IMR-90 (cell line): ENCODE data around the gene MAGOH. TPM values are rescaled to one million over a fixed set of nuclear protein-coding genes. Genes with fewer than 3 reads are reported as not detected.

Experiments used
- ATAC-seq: fragments of 200-7000 bp; cut with Tn5 transposase; 2 replicates; pipeline ENCODE4 v1.9.1; 2020; ENCODE audit warnings: low read depth, mild to moderate bottlenecking, moderate library complexity
- BruUV-seq: library from RNA; stranded (reverse); fragments of 400-500 nt; replicated peaks from 2 replicates; lab custom pipeline; 2021; lab: Mats Ljungman, UMichigan
- CTCF ChIA-PET: fragments of 300-600 bp; formaldehyde crosslinking; extraction: SDS; loops from one replicate; lab custom pipeline; 2021; ENCODE audit warnings: antibody characterized with exemption; lab: Yijun Ruan, JAX
- POLR2A ChIA-PET: fragments of 300-600 bp; sonication (Branson Sonifier 250); formaldehyde crosslinking; loops from one replicate; lab custom pipeline; 2022; ENCODE audit warnings: antibody characterized with exemption; ENCODE audit not compliant: unreplicated experiment; lab: Charles Lee
- DNase-seq: peaks from one replicate; pipeline ENCODE4 v3.0.0; 2013
- H2AFZ ChIP-seq: replicated peaks from 2 replicates; pipeline ENCODE3; 2013; ENCODE audit warnings: low read length, mild to moderate bottlenecking; ENCODE audit not compliant: poor library complexity
- H2AK5ac ChIP-seq: 2 replicates; pipeline ENCODE4 v1.6.1; 2013; ENCODE audit warnings: low read depth, low read length, inconsistent platforms
- H2AK9ac ChIP-seq: replicated peaks from 2 replicates; pipeline ENCODE3; 2013; ENCODE audit warnings: mild to moderate bottlenecking, low read depth, low read length, moderate library complexity; ENCODE audit not compliant: poor library complexity
- H2BK120ac ChIP-seq: 2 replicates; pipeline ENCODE4 v1.6.1; 2013; ENCODE audit warnings: low read depth, low read length, inconsistent platforms
- H2BK15ac ChIP-seq: 3 replicates; pipeline ENCODE4 v1.6.1; 2013; ENCODE audit warnings: low read depth, low read length, inconsistent platforms
- H2BK20ac ChIP-seq: 2 replicates; pipeline ENCODE4 v1.6.1; 2013; ENCODE audit warnings: low read depth, mild to moderate bottlenecking, inconsistent platforms, low read length, moderate library complexity
- H2BK5ac ChIP-seq: 2 replicates; pipeline ENCODE4 v1.6.1; 2013; ENCODE audit warnings: mild to moderate bottlenecking, low read depth, low read length, inconsistent platforms; ENCODE audit not compliant: poor library complexity, severe bottlenecking
- H3K14ac ChIP-seq: replicated peaks from 2 replicates; pipeline ENCODE4 v1.6.1; 2013; ENCODE audit warnings: low read depth, low read length, inconsistent platforms
- H3K18ac ChIP-seq: 2 replicates; pipeline ENCODE4 v1.6.1; 2013; ENCODE audit warnings: low read depth, low read length, control low read depth
- H3K23ac ChIP-seq: 2 replicates; pipeline ENCODE4 v1.6.1; 2013; ENCODE audit warnings: low read depth, low read length, inconsistent platforms
- H3K27ac ChIP-seq: 2 replicates; pipeline ENCODE4 v1.5.1; 2013; ENCODE audit warnings: mild to moderate bottlenecking, control low read depth, low read length; ENCODE audit not compliant: insufficient read depth
- H3K27me3 ChIP-seq: 2 replicates; pipeline ENCODE4 v1.6.1; 2013; ENCODE audit warnings: low read length; ENCODE audit not compliant: control insufficient read depth, insufficient read depth
- H3K36me3 ChIP-seq: 2 replicates; pipeline ENCODE4 v1.6.1; 2013; ENCODE audit warnings: low read length, mixed read lengths; ENCODE audit not compliant: control insufficient read depth, insufficient read depth
- H3K4ac ChIP-seq: 2 replicates; pipeline ENCODE4 v1.6.1; 2013; ENCODE audit warnings: low read depth, low read length, inconsistent platforms
- H3K4me1 ChIP-seq: 2 replicates; pipeline ENCODE4 v1.6.1; 2013; ENCODE audit warnings: low read length, mixed read lengths; ENCODE audit not compliant: control insufficient read depth, insufficient read depth
- H3K4me2 ChIP-seq: 2 replicates; pipeline ENCODE4 v1.6.1; 2013; ENCODE audit warnings: low read depth, mild to moderate bottlenecking, control low read depth, low read length, moderate library complexity
- H3K4me3 ChIP-seq: 2 replicates; pipeline ENCODE4 v1.5.1; 2013; ENCODE audit warnings: low read depth, mild to moderate bottlenecking, control low read depth, low read length, moderate library complexity; ENCODE audit not compliant: insufficient read depth
- H3K56ac ChIP-seq: 2 replicates; pipeline ENCODE4 v1.6.1; 2013; ENCODE audit warnings: low read length, inconsistent platforms; ENCODE audit not compliant: insufficient read depth; ENCODE audit errors: extremely low read depth
- H3K79me1 ChIP-seq, 2 experiments: 2 replicates each; pipeline ENCODE4 v1.6.1; 2013; ENCODE audit warnings: low read length in 2 of 2, inconsistent platforms in 1 of 2, low read depth in 1 of 2
- H3K9ac ChIP-seq: 2 replicates; pipeline ENCODE4 v1.6.1; 2013; ENCODE audit warnings: low read depth, low read length, control low read depth
- H3K9me1 ChIP-seq: 2 replicates; pipeline ENCODE4 v1.6.1; 2013; ENCODE audit warnings: low read length, inconsistent platforms; ENCODE audit not compliant: insufficient read depth
- H3K9me3 ChIP-seq: 2 replicates; pipeline ENCODE4 v1.6.1; 2013; ENCODE audit warnings: low read length; ENCODE audit not compliant: control insufficient read depth, insufficient read depth
- H4K20me1 ChIP-seq: 2 replicates; pipeline ENCODE4 v1.6.1; 2013; ENCODE audit warnings: low read length, inconsistent platforms; ENCODE audit not compliant: insufficient read depth
- H4K5ac ChIP-seq: 2 replicates; pipeline ENCODE4 v1.6.1; 2013; ENCODE audit warnings: mild to moderate bottlenecking, low read depth, low read length, control low read depth
- H4K8ac ChIP-seq, 2 experiments: 2 replicates each; pipeline ENCODE4 v1.6.1; 2013; ENCODE audit warnings: low read depth in 2 of 2, low read length in 2 of 2, control low read depth in 1 of 2, inconsistent platforms in 1 of 2
- H4K91ac ChIP-seq: 2 replicates; pipeline ENCODE4 v1.6.1; 2013; ENCODE audit warnings: low read depth, low read length, inconsistent platforms; ENCODE audit not compliant: insufficient read depth
- BHLHE40 ChIP-seq: fragments of 150-350 bp; IDR thresholded peaks from 2 replicates; pipeline ENCODE4 v1.6.1; 2016; ENCODE audit warnings: mild to moderate bottlenecking, low read depth, low read length
- CEBPB ChIP-seq: IDR thresholded peaks from 2 replicates; pipeline ENCODE4 v1.6.1; 2012; ENCODE audit warnings: low read depth, low read length, improper control_type of control experiment
- CHD1 ChIP-seq: IDR thresholded peaks from 2 replicates; pipeline ENCODE4 v1.6.1; 2012; ENCODE audit warnings: low read depth, low read length, improper control_type of control experiment
- FOS ChIP-seq: fragments of 150-350 bp; IDR thresholded peaks from 2 replicates; pipeline ENCODE4 v1.6.1; 2016; ENCODE audit warnings: low read depth, low read length
- MAFK ChIP-seq: IDR thresholded peaks from 2 replicates; pipeline ENCODE4 v1.6.1; 2012; ENCODE audit warnings: low read depth, low read length, improper control_type of control experiment
- MAZ ChIP-seq: IDR thresholded peaks from 2 replicates; pipeline ENCODE4 v1.6.1; 2012; ENCODE audit warnings: low read depth, mild to moderate bottlenecking, low read length, improper control_type of control experiment, moderate library complexity, borderline replicate concordance
- MXI1 ChIP-seq: IDR thresholded peaks from 2 replicates; pipeline ENCODE4 v1.6.1; 2012; ENCODE audit warnings: low read depth, mild to moderate bottlenecking, low read length, moderate library complexity, borderline replicate concordance
- NFE2L2 ChIP-seq: fragments of 150-350 bp; IDR thresholded peaks from 2 replicates; pipeline ENCODE4 v1.6.1; 2016; ENCODE audit warnings: low read depth, mild to moderate bottlenecking, low read length
- POLR2A ChIP-seq: IDR thresholded peaks from 2 replicates; pipeline ENCODE4 v1.6.1; 2012; ENCODE audit warnings: mild to moderate bottlenecking, low read depth, low read length
- RAD21 ChIP-seq: IDR thresholded peaks from 2 replicates; pipeline ENCODE4 v1.6.1; 2012; ENCODE audit warnings: low read length, improper control_type of control experiment
- RCOR1 ChIP-seq: IDR thresholded peaks from 2 replicates; pipeline ENCODE4 v1.6.1; 2012; ENCODE audit warnings: mild to moderate bottlenecking, low read length, improper control_type of control experiment; ENCODE audit not compliant: insufficient replicate concordance
- SMC3 ChIP-seq: fragments of 150-350 bp; IDR thresholded peaks from 2 replicates; pipeline ENCODE4 v1.6.1; 2016; ENCODE audit warnings: low read depth, mild to moderate bottlenecking, antibody characterized with exemption, low read length, moderate library complexity
- WGBS, 2 experiments: methylation state at CpG; one replicate each; pipeline versions ENCODE4 v1.1.5 to v1.1.7; 2013; ENCODE audit warnings: missing lambda C conversion rate in 2 of 2; ENCODE audit not compliant: insufficient read length in 1 of 2; ENCODE audit errors: extremely low coverage in 2 of 2; 5-methylcytosine and 5-hydroxymethylcytosine counted together
- dilution Hi-C: fragments of 300-500 bp; cut with HindIII; formaldehyde crosslinking; loops from one replicate; pipeline ENCODE4 v1.14.3; 2018; ENCODE audit warnings: low sequenced_read_pairs; ENCODE audit not compliant: unreplicated experiment
- in situ Hi-C: fragments of 300-500 bp; cut with MboI; formaldehyde crosslinking; loops from 3 replicates; pipeline ENCODE4 v1.14.3; 2019; ENCODE audit warnings: low sequenced_read_pairs, inconsistent platforms, mixed read lengths
- intact Hi-C: fragments of 100-400 bp; cut with micrococcal nuclease; formaldehyde crosslinking; loops from 2 replicates; pipeline ENCODE4 v1.10.0; 2022
- polyA plus RNA-seq, 3 experiments: library from polyadenylated mRNA; depleted of rRNA; stranded (reverse); fragments of >200 nt; gene quantifications; 2 replicates each; pipeline ENCODE4 v1.2.3, GENCODE V29; 2012; ENCODE audit warnings: low replicate concordance in 1 of 3
- total RNA-seq: library from RNA; depleted of rRNA; stranded (reverse); fragments of >200 nt; gene quantifications from 2 replicates; pipeline ENCODE4 v1.2.3, GENCODE V29; 2012
- TF ChIP-seq, protein P1 (sequence below): fragments of 150-350 bp; IDR thresholded peaks from 2 replicates; pipeline ENCODE4 v1.6.1; 2016; ENCODE audit warnings: low read depth, mild to moderate bottlenecking, low read length, moderate library complexity, borderline replicate concordance
- TF ChIP-seq, protein P2 (sequence below): conservative IDR thresholded peaks from 2 replicates; pipeline ENCODE4 v1.5.1; 2012; ENCODE audit warnings: mild to moderate bottlenecking, low read depth, low read length, improper control_type of control experiment
- TF ChIP-seq, protein P3 (sequence below): fragments of 150-350 bp; IDR thresholded peaks from 2 replicates; pipeline ENCODE4 v1.6.1; 2017; ENCODE audit warnings: mild to moderate bottlenecking, antibody characterized with exemption, low read length, low read depth

MAGOH gene
- total and polyA plus RNA-seq, 2 of the 4 experiments (the other 2 are of a cell fraction) = 3.8 to 26.3 TPM

DNA sequence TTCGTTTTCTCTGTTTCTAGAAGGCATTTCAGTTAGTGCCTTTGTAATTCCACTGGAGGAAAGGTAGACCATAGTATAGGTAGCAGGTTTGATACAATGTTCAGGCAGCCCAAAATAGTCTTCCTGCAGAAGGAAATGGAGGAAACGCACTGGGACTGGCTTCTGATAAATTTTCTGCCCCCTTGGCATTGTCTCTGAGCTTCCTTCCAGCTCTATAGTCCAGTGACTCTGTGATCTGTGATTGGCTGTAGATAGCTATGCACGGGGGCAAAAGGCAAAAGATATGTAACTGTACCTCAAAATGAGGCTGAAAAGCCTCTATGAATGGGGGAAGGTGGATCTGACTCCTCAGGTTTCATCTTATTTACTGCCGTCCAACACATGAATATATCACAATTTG, 5.8 kb upstream of the MAGOH start:
- no peak overlapping the region for H2AK9ac ChIP-seq
- H4K20me1 ChIP-seq = no peaks in the 10 kb centered on the region
- no peak for ATAC-seq
- H2AFZ ChIP-seq = no peak overlapping the region
- H3K18ac ChIP-seq = no peak overlapping the region
- H3K4ac ChIP-seq = peak overlapping the region; percentile 15; the same call in 1 of the 2 replicates
- peaks cover 8% of the 10 kb centered on the region for H3K4me1 ChIP-seq
- H3K9me3 ChIP-seq = no peaks in the 10 kb centered on the region
- 0 out of 2 replicates have a peak overlapping the region, but pooled peaks have one; percentile 7 for H2BK20ac ChIP-seq
- no peak overlapping the region for H3K27ac ChIP-seq
- H3K14ac ChIP-seq = no peak overlapping the region
- H4K91ac ChIP-seq = 0 out of 2 replicates have a peak overlapping the region, but pooled peaks have one; percentile 0
- peaks cover 0 to 1% of the 10 kb centered on the region in 2 experiments; a peak in 1 of 4 replicates for H3K79me1 ChIP-seq
- no peak overlapping the region for H3K56ac ChIP-seq
- no peak overlapping the region for H2AK5ac ChIP-seq
- no peak overlapping the region for H2BK5ac ChIP-seq
- no peak overlapping the region for H3K4me2 ChIP-seq
- dilution Hi-C loops (no loop called here), in situ Hi-C loops (no loop called here), intact Hi-C loops (no loop called here)
- H3K4me3 ChIP-seq = no peak overlapping the region
- ChIA-PET POLR2A (no interaction called here), CTCF (no interaction called here)
- H3K27me3 ChIP-seq = no peaks in the 10 kb centered on the region
- TF ChIP-seq MXI1 (no peak), POLR2A (no peak), BHLHE40 (no peak), MAZ (no peak), RCOR1 (no peak), CHD1 (no peak), SMC3 (no peak), FOS (no peak), CEBPB (no peak), RAD21 (no peak), MAFK (no peak), NFE2L2 (no peak)
- TF ChIP-seq, protein P1, sequence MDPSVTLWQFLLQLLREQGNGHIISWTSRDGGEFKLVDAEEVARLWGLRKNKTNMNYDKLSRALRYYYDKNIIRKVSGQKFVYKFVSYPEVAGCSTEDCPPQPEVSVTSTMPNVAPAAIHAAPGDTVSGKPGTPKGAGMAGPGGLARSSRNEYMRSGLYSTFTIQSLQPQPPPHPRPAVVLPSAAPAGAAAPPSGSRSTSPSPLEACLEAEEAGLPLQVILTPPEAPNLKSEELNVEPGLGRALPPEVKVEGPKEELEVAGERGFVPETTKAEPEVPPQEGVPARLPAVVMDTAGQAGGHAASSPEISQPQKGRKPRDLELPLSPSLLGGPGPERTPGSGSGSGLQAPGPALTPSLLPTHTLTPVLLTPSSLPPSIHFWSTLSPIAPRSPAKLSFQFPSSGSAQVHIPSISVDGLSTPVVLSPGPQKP = no peak
- TF ChIP-seq, protein P2, sequence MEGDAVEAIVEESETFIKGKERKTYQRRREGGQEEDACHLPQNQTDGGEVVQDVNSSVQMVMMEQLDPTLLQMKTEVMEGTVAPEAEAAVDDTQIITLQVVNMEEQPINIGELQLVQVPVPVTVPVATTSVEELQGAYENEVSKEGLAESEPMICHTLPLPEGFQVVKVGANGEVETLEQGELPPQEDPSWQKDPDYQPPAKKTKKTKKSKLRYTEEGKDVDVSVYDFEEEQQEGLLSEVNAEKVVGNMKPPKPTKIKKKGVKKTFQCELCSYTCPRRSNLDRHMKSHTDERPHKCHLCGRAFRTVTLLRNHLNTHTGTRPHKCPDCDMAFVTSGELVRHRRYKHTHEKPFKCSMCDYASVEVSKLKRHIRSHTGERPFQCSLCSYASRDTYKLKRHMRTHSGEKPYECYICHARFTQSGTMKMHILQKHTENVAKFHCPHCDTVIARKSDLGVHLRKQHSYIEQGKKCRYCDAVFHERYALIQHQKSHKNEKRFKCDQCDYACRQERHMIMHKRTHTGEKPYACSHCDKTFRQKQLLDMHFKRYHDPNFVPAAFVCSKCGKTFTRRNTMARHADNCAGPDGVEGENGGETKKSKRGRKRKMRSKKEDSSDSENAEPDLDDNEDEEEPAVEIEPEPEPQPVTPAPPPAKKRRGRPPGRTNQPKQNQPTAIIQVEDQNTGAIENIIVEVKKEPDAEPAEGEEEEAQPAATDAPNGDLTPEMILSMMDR = no peak
- TF ChIP-seq, protein P3, sequence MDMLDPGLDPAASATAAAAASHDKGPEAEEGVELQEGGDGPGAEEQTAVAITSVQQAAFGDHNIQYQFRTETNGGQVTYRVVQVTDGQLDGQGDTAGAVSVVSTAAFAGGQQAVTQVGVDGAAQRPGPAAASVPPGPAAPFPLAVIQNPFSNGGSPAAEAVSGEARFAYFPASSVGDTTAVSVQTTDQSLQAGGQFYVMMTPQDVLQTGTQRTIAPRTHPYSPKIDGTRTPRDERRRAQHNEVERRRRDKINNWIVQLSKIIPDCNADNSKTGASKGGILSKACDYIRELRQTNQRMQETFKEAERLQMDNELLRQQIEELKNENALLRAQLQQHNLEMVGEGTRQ = no peak
- peaks cover 6% of the 10 kb centered on the region for H3K9me1 ChIP-seq
- no peak for DNase-seq
- WGBS, 2 experiments = no CpG with 5 or more reads among the region's 4 CpGs
- no peak overlapping the region for H3K23ac ChIP-seq
- H4K8ac ChIP-seq = no peak overlapping the region
- H3K9ac ChIP-seq = no peak overlapping the region
- BruUV-seq = no TSS peak
- H3K36me3 ChIP-seq = no peaks in the 10 kb centered on the region
- no peak overlapping the region for H4K5ac ChIP-seq
- no peak overlapping the region for H2BK120ac ChIP-seq
- H2BK15ac ChIP-seq = no peak overlapping the region
